ENCODE measurements around the gene SLC39A7. TPM values are rescaled to one million over a fixed set of nuclear protein-coding genes. Genes with fewer than 3 reads are reported as not detected.

Gene SLC39A7
- total and polyA plus RNA-seq, 2 of the 13 experiments (the other 11 are each of a cell fraction or from before 2014, with no cell fraction given): 142 to 229 TPM

DNA sequence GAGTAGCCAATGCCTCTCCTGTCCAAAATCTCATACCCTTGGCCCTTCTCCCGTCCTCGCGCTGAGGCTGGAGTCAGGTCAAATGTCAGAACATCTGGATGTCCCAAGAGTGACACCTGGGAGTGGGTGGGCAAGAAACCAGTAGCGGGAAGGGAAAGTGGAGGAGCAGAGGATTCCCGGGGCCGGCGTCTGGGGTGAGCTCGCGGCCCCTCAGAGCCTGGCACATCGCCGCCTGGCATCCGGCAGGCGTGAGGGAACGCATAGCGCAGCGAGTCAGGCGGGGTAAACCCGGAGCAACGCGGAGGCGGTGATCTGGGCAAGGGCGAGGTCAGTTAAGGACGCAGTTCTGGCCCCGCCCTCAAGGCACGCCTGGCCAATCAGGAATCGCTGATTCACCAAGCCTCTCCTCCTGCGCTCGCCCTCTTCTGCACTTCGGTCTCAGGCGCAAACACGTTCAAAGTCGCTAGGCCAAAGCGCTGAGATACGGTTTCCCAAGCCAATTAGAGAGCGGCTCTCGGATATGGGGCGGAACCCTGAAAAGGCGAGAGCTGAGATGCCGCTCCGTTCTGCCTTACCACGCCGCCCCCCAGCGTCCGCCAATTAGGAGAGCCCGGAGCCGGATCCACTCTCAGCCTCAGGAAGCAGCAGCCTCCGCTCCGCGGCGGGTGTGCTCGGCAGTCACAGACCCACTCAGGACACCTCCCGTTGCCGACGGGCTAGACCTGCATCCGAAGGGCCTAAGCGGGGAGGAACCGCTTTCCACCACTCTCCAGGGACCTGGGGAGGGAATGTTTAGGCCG lies 48.5 kb downstream of the SLC39A7 start (continued):
- no peak for TF ChIP-seq KLF9 (CRISPR knock-in tag; IDR thresholded peaks at IDR 0.05; ENCODE audit: low read depth)
- TF ChIP-seq KMT2B (CRISPR knock-in tag; IDR thresholded peaks at IDR 0.05): peak; percentile 69; the same call in 1 of the 2 replicates
- TF ChIP-seq EEA1 (CRISPR knock-in tag; IDR thresholded peaks at IDR 0.05; ENCODE audit: borderline replicate concordance): no peak
- TF ChIP-seq, protein P1, sequence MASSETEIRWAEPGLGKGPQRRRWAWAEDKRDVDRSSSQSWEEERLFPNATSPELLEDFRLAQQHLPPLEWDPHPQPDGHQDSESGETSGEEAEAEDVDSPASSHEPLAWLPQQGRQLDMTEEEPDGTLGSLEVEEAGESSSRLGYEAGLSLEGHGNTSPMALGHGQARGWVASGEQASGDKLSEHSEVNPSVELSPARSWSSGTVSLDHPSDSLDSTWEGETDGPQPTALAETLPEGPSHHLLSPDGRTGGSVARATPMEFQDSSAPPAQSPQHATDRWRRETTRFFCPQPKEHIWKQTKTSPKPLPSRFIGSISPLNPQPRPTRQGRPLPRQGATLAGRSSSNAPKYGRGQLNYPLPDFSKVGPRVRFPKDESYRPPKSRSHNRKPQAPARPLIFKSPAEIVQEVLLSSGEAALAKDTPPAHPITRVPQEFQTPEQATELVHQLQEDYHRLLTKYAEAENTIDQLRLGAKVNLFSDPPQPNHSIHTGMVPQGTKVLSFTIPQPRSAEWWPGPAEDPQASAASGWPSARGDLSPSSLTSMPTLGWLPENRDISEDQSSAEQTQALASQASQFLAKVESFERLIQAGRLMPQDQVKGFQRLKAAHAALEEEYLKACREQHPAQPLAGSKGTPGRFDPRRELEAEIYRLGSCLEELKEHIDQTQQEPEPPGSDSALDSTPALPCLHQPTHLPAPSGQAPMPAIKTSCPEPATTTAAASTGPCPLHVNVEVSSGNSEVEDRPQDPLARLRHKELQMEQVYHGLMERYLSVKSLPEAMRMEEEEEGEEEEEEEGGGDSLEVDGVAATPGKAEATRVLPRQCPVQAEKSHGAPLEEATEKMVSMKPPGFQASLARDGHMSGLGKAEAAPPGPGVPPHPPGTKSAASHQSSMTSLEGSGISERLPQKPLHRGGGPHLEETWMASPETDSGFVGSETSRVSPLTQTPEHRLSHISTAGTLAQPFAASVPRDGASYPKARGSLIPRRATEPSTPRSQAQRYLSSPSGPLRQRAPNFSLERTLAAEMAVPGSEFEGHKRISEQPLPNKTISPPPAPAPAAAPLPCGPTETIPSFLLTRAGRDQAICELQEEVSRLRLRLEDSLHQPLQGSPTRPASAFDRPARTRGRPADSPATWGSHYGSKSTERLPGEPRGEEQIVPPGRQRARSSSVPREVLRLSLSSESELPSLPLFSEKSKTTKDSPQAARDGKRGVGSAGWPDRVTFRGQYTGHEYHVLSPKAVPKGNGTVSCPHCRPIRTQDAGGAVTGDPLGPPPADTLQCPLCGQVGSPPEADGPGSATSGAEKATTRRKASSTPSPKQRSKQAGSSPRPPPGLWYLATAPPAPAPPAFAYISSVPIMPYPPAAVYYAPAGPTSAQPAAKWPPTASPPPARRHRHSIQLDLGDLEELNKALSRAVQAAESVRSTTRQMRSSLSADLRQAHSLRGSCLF (CRISPR knock-in tag; IDR thresholded peaks at IDR 0.05; ENCODE audit: borderline replicate concordance): 0 out of 2 replicates have a peak, but pooled peaks have one; percentile 62
- no peak for TF ChIP-seq FOSL1 (CRISPR knock-in tag; IDR thresholded peaks at IDR 0.05; ENCODE audit: borderline replicate concordance)
- TF ChIP-seq, protein P2, sequence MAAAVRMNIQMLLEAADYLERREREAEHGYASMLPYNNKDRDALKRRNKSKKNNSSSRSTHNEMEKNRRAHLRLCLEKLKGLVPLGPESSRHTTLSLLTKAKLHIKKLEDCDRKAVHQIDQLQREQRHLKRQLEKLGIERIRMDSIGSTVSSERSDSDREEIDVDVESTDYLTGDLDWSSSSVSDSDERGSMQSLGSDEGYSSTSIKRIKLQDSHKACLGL (CRISPR knock-in tag; IDR thresholded peaks at IDR 0.05): no peak; the same call in 1 of the 2 replicates
- TF ChIP-seq, protein P3, sequence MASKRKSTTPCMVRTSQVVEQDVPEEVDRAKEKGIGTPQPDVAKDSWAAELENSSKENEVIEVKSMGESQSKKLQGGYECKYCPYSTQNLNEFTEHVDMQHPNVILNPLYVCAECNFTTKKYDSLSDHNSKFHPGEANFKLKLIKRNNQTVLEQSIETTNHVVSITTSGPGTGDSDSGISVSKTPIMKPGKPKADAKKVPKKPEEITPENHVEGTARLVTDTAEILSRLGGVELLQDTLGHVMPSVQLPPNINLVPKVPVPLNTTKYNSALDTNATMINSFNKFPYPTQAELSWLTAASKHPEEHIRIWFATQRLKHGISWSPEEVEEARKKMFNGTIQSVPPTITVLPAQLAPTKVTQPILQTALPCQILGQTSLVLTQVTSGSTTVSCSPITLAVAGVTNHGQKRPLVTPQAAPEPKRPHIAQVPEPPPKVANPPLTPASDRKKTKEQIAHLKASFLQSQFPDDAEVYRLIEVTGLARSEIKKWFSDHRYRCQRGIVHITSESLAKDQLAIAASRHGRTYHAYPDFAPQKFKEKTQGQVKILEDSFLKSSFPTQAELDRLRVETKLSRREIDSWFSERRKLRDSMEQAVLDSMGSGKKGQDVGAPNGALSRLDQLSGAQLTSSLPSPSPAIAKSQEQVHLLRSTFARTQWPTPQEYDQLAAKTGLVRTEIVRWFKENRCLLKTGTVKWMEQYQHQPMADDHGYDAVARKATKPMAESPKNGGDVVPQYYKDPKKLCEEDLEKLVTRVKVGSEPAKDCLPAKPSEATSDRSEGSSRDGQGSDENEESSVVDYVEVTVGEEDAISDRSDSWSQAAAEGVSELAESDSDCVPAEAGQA (IDR thresholded peaks at IDR 0.05; ENCODE audit: low read depth): no peak
- TF ChIP-seq, protein P3 (CRISPR knock-in tag; IDR thresholded peaks at IDR 0.05; ENCODE audit: borderline replicate concordance): peak; percentile 54; the same call in 1 of the 2 replicates
- peak; percentile 45 for TF ChIP-seq GABPA (IDR thresholded peaks at IDR 0.05; ENCODE audit: low read depth, low read length)
- peak; percentile 82 for TF ChIP-seq GABPA (CRISPR knock-in tag; IDR thresholded peaks at IDR 0.05; ENCODE audit: low read depth)
- TF ChIP-seq, protein P4, sequence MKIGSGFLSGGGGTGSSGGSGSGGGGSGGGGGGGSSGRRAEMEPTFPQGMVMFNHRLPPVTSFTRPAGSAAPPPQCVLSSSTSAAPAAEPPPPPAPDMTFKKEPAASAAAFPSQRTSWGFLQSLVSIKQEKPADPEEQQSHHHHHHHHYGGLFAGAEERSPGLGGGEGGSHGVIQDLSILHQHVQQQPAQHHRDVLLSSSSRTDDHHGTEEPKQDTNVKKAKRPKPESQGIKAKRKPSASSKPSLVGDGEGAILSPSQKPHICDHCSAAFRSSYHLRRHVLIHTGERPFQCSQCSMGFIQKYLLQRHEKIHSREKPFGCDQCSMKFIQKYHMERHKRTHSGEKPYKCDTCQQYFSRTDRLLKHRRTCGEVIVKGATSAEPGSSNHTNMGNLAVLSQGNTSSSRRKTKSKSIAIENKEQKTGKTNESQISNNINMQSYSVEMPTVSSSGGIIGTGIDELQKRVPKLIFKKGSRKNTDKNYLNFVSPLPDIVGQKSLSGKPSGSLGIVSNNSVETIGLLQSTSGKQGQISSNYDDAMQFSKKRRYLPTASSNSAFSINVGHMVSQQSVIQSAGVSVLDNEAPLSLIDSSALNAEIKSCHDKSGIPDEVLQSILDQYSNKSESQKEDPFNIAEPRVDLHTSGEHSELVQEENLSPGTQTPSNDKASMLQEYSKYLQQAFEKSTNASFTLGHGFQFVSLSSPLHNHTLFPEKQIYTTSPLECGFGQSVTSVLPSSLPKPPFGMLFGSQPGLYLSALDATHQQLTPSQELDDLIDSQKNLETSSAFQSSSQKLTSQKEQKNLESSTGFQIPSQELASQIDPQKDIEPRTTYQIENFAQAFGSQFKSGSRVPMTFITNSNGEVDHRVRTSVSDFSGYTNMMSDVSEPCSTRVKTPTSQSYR (CRISPR knock-in tag; IDR thresholded peaks at IDR 0.05; ENCODE audit: borderline replicate concordance): no peak; the same call in 1 of the 2 replicates
- TF ChIP-seq KDM1A (CRISPR knock-in tag; IDR thresholded peaks at IDR 0.05): peak; percentile 25; the same call in 1 of the 2 replicates
